Hair follicle dermal papilla cell (primary cell): ENCODE measurements around the gene KLF11. TPM values are rescaled to one million over a fixed set of nuclear protein-coding genes. Genes with fewer than 3 reads are reported as not detected.

Experiments used
- small RNA-seq: library from RNA; depleted of rRNA; stranded (forward); fragments of <200 nt; gene quantifications from one replicate; pipeline ENCODE3, GENCODE V24; 2012
- total RNA-seq: library from RNA; depleted of rRNA; stranded (reverse); fragments of >200 nt; gene quantifications from 2 replicates; pipeline ENCODE4 v1.2.3, GENCODE V29; 2012

Gene KLF11
- total RNA-seq: 8.6 and 8.9 TPM in 2 replicates

GRCh38 chr2:10043256-10043905 lies at the start of gene KLF11:
KLF11 (plus strand) TSS chr2:10043550; CDS start chr2:10043717, 167 bp downstream.

GRCh38 chr2:10079870-10080535 lies 36.7 kb downstream of the KLF11 start, which contains the start of gene CYS1:
CYS1 (minus strand) TSS chr2:10080411; CDS start chr2:10080223, 188 bp downstream.

Small RNA genes lying within 50 kb of the gene (small RNA-seq; reads per million reads assigned to genes)
- not detected for gene RF00568

Other genes with a start within 250 kb of the KLF11 start
- gene TAF1B, start 200.1 kb upstream of the KLF11 start, total RNA-seq: 24.2 and 25.5 TPM in 2 replicates
- gene GRHL1, start 91.9 kb upstream of the KLF11 start, total RNA-seq: 0.36 and 0.65 TPM in 2 replicates
- 9.4 and 14.2 TPM in 2 replicates for gene CYS1, start 36.9 kb downstream of the KLF11 start, total RNA-seq
- gene RRM2, start 79.2 kb downstream of the KLF11 start, total RNA-seq: 3.9 and 8.1 TPM in 2 replicates